HG02981 (cell line): ENCODE data around the gene MYO15B.

Experiments used
- ATAC-seq: cut with Tn5 transposase; IDR thresholded peaks from one replicate; pipeline ENCODE4 v1.9.1; 2021; ENCODE audit warnings: mild to moderate bottlenecking, moderate library complexity; ENCODE audit not compliant: unreplicated experiment

The MYO15B gene

GRCh38 chr17:75587675-75588595 is at the start of gene MYO15B:
Gene MYO15B (plus strand): TSS chr17:75587800. CDS start chr17:75588058, 258 bp downstream.
- no peak for ATAC-seq

- no peak for ATAC-seq
These were observed 47.5 kb upstream of the MYO15B start for GRCh38 chr17:75539967-75540729.

GRCh38 chr17:75540923-75541503 is 46.6 kb upstream of the MYO15B start:
- no peak for ATAC-seq

GRCh38 chr17:75542229-75542628 is 45.4 kb upstream of the MYO15B start:
- no peak for ATAC-seq

GRCh38 chr17:75542728-75543336 is 44.8 kb upstream of the MYO15B start:
- no peak for ATAC-seq

- ATAC-seq, result no peak
These were observed 43.4 kb upstream of the MYO15B start for GRCh38 chr17:75544250-75544649.

GRCh38 chr17:75546181-75546580 is 41.4 kb upstream of the MYO15B start:
- ATAC-seq, result no peak

GRCh38 chr17:75547091-75547490 is 40.5 kb upstream of the MYO15B start:
- no peak for ATAC-seq

GRCh38 chr17:75548813-75549212 is 38.8 kb upstream of the MYO15B start:
- ATAC-seq, result no peak

GRCh38 chr17:75549246-75550138 is 38.1 kb upstream of the MYO15B start:
- no peak for ATAC-seq

- ATAC-seq, result no peak
These were observed 37.5 kb upstream of the MYO15B start for GRCh38 chr17:75550139-75550465.

- ATAC-seq, result no peak
These were observed 36.3 kb upstream of the MYO15B start for GRCh38 chr17:75551266-75551665.

- no peak for ATAC-seq
These were observed 34.9 kb upstream of the MYO15B start for GRCh38 chr17:75552425-75553294.

- no peak for ATAC-seq
These were observed 34.1 kb upstream of the MYO15B start for GRCh38 chr17:75553295-75554110.

GRCh38 chr17:75555679-75556153 is 31.9 kb upstream of the MYO15B start:
- ATAC-seq, result no peak

- no peak for ATAC-seq
These were observed 30.3 kb upstream of the MYO15B start for GRCh38 chr17:75557075-75557851.

- ATAC-seq, result no peak
These were observed 29.5 kb upstream of the MYO15B start for GRCh38 chr17:75557852-75558665.
